Vagina (tissue), 2 donors: ENCODE data around the gene VPS4A.

ENCODE experiments used
- POLR2A ChIP-seq, 2 donors: fragments of 450-650 bp; IDR thresholded peaks; one replicate each; pipeline ENCODE4 v1.6.1; 2017; ENCODE audit warnings: antibody characterized with exemption in 2 of 2, mild to moderate bottlenecking in 2 of 2, moderate library complexity in 2 of 2
- TF ChIP-seq, protein P1 (sequence below), 3 experiments: fragments of 450-650 bp in 2 of 3; fragments of 200-600 bp in 1 of 3; sonication (generic) in 1 of 3; IDR thresholded peaks; one replicate each; pipeline ENCODE4 v1.5.1; 2017 to 2019; ENCODE audit warnings: antibody characterized with exemption in 3 of 3, mild to moderate bottlenecking in 2 of 3, moderate library complexity in 2 of 3

DNA sequence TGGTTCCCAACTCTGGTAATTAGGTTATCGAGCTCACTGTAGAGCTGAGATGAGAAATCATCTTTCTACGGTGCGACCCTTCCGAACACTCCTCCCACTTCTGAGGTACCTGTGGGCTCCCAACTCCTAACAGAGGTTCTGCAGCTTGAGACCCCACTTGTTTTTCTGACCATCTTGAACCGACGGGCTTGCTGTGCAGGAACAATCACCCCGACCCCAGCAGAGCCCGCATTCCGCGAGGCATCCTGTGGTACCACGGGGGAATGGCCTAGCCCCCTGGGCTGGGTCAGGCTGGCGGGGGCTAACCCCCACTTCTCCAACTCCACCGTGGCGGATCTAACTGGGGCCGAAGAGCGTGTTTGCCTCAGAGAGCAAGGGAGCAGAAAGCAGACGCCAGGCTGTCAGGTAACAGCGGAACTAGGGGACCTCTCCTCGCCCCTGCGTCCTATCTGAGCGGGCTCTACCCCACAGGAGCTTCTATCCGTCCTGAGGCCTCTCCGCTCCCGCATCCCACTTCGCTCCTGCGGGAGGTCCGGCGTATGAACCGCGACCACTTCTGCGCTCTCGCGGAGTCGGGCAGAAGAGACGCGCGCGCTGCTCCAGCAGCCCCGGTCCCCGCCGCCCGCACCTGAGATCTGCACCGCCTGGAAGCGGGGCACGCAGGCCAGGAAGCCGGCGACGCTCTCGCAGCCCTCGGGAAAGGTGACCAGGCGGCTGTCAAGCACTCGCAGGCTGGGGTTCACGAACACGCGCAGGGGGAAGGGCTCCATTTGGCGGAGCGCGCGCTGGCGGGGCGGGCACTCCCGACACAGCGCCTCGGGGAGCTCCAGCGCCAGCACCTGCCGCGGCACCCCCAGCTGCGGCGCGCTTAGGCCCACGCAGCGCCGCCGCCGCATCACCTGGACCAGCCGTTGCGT is 18.5 kb downstream of the VPS4A start:
- TF ChIP-seq, protein P1, sequence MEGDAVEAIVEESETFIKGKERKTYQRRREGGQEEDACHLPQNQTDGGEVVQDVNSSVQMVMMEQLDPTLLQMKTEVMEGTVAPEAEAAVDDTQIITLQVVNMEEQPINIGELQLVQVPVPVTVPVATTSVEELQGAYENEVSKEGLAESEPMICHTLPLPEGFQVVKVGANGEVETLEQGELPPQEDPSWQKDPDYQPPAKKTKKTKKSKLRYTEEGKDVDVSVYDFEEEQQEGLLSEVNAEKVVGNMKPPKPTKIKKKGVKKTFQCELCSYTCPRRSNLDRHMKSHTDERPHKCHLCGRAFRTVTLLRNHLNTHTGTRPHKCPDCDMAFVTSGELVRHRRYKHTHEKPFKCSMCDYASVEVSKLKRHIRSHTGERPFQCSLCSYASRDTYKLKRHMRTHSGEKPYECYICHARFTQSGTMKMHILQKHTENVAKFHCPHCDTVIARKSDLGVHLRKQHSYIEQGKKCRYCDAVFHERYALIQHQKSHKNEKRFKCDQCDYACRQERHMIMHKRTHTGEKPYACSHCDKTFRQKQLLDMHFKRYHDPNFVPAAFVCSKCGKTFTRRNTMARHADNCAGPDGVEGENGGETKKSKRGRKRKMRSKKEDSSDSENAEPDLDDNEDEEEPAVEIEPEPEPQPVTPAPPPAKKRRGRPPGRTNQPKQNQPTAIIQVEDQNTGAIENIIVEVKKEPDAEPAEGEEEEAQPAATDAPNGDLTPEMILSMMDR (IDR thresholded peaks at IDR 0.05), result no peak
- TF ChIP-seq POLR2A (IDR thresholded peaks at IDR 0.05), result no peak
